Tibial nerve (tissue), 3 donors: ENCODE measurements around the gene ATG9B.
A peak's percentile ranks its signal among the peaks of the same experiment; 100 is the strongest.

Source experiments
- CTCF ChIP-seq, 5 experiments: fragments of 200-600 bp in 3 of 5; fragments of 450-650 bp in 2 of 5; sonication (generic) in 3 of 5; IDR thresholded peaks; one replicate each; pipeline ENCODE4 v1.5.1; 2016 to 2019; ENCODE audit warnings: antibody characterized with exemption in 5 of 5, mild to moderate bottlenecking in 3 of 5, moderate library complexity in 2 of 5
- POLR2A ChIP-seq, 2 donors: fragments of 450-650 bp; IDR thresholded peaks; one replicate each; pipeline ENCODE4 v1.6.1; 2017; ENCODE audit warnings: antibody characterized with exemption in 2 of 2, mild to moderate bottlenecking in 2 of 2, moderate library complexity in 2 of 2

GRCh38 chr7:151028948-151029501, 4.7 kb upstream of the ATG9B start:
- TF ChIP-seq CTCF (IDR thresholded peaks at IDR 0.05) (peak in 1 of 5 experiments; percentile 3), POLR2A (IDR thresholded peaks at IDR 0.05) (no peak)
